SK-N-SH treated with all-trans-retinoic acid at 6 μM for 48 hours (cell line): ENCODE results near the gene SERPINC1.

Source experiments
- ATAC-seq: fragments of 200-7000 bp; cut with Tn5 transposase; 3 replicates; pipeline ENCODE4 v1.9.1; 2020; ENCODE audit warnings: mild to moderate bottlenecking, moderate library complexity
- ARNTL ChIP-seq: fragments of 450-650 bp; formaldehyde crosslinking; IDR thresholded peaks from 2 replicates; pipeline ENCODE4 v1.5.0; 2020; ENCODE audit warnings: low read depth, mild to moderate bottlenecking, moderate library complexity, borderline replicate concordance
- BACH2 ChIP-seq: fragments of 250-450 bp; sonication (Bioruptor Pico); IDR thresholded peaks from 2 replicates; pipeline ENCODE4 v1.9.0; 2021; ENCODE audit warnings: mild to moderate bottlenecking, borderline replicate concordance
- CSDC2 ChIP-seq: fragments of 250-450 bp; sonication (Bioruptor Pico); IDR thresholded peaks from 2 replicates; pipeline ENCODE4 v1.5.0; 2020; ENCODE audit warnings: mild to moderate bottlenecking, moderate library complexity
- ESRRG ChIP-seq: fragments of 250-450 bp; sonication (Bioruptor Pico); IDR thresholded peaks from 2 replicates; pipeline ENCODE4 v1.6.1; 2021; ENCODE audit warnings: mild to moderate bottlenecking
- GLIS3 ChIP-seq: fragments of 250-450 bp; sonication (Bioruptor Pico); IDR thresholded peaks from 2 replicates; pipeline ENCODE4 v1.5.0; 2020; ENCODE audit warnings: mild to moderate bottlenecking, moderate library complexity
- ISL1 ChIP-seq: fragments of 250-450 bp; sonication (Bioruptor Pico); IDR thresholded peaks from 2 replicates; pipeline ENCODE4 v2.1.2; 2022; ENCODE audit warnings: mild to moderate bottlenecking, moderate library complexity
- OSR1 ChIP-seq: fragments of 250-450 bp; sonication (Bioruptor Pico); IDR thresholded peaks from 2 replicates; pipeline ENCODE4 v1.8.0; 2022; ENCODE audit warnings: moderate library complexity, mild to moderate bottlenecking, inconsistent platforms
- PPARA ChIP-seq: fragments of 250-450 bp; sonication (Bioruptor Pico); IDR thresholded peaks from 2 replicates; pipeline ENCODE4 v1.5.0; 2020; ENCODE audit warnings: mild to moderate bottlenecking, borderline replicate concordance
- RARB ChIP-seq: fragments of 250-450 bp; sonication (Bioruptor Pico); IDR thresholded peaks from 2 replicates; pipeline ENCODE4 v1.8.0; 2021; ENCODE audit warnings: mild to moderate bottlenecking, moderate library complexity
- SNAI2 ChIP-seq: fragments of 250-450 bp; sonication (Bioruptor Pico); IDR thresholded peaks from 2 replicates; pipeline ENCODE4 v1.5.0; 2020; ENCODE audit warnings: mild to moderate bottlenecking, moderate library complexity
- TCF4 ChIP-seq: fragments of 250-450 bp; sonication (Bioruptor Pico); IDR thresholded peaks from 2 replicates; pipeline ENCODE4 v1.8.0; 2021; ENCODE audit warnings: mild to moderate bottlenecking, moderate library complexity, borderline replicate concordance
- TOX ChIP-seq: fragments of 250-450 bp; sonication (Bioruptor Pico); IDR thresholded peaks from 2 replicates; pipeline ENCODE4 v1.8.0; 2021; ENCODE audit warnings: mild to moderate bottlenecking, moderate library complexity, borderline replicate concordance
- ZC3H10 ChIP-seq: fragments of 250-450 bp; sonication (Bioruptor Pico); IDR thresholded peaks from 2 replicates; pipeline ENCODE4 v1.5.1; 2021; ENCODE audit warnings: mild to moderate bottlenecking, moderate library complexity
- ZFP3 ChIP-seq: fragments of 250-450 bp; sonication (Bioruptor Pico); IDR thresholded peaks from 2 replicates; pipeline ENCODE4 v1.5.0; 2020; ENCODE audit warnings: mild to moderate bottlenecking, moderate library complexity
- ZFP30 ChIP-seq: fragments of 450-650 bp; formaldehyde crosslinking; IDR thresholded peaks from 2 replicates; pipeline ENCODE4 v1.5.0; 2022; ENCODE audit warnings: mild to moderate bottlenecking, moderate library complexity
- ZNF565 ChIP-seq: fragments of 450-650 bp; formaldehyde crosslinking; conservative IDR thresholded peaks from 2 replicates; pipeline ENCODE4 v1.5.0; 2020; ENCODE audit warnings: low read depth, mild to moderate bottlenecking, moderate library complexity
- ZNF70 ChIP-seq: fragments of 450-650 bp; formaldehyde crosslinking; IDR thresholded peaks from 2 replicates; pipeline ENCODE4 v1.5.0; 2020; ENCODE audit warnings: mild to moderate bottlenecking, moderate library complexity
- ZNF8 ChIP-seq: fragments of 450-650 bp; formaldehyde crosslinking; IDR thresholded peaks from 2 replicates; pipeline ENCODE4 v1.5.0; 2020; ENCODE audit warnings: mild to moderate bottlenecking, moderate library complexity
- TF ChIP-seq, protein P1 (sequence below): fragments of 250-450 bp; sonication (Bioruptor Pico); IDR thresholded peaks from 2 replicates; pipeline ENCODE4 v1.8.0; 2021; ENCODE audit warnings: low read depth, mild to moderate bottlenecking, moderate library complexity, borderline replicate concordance
- TF ChIP-seq, protein P2 (sequence below): fragments of 250-450 bp; sonication (Bioruptor Pico); IDR thresholded peaks from 2 replicates; pipeline ENCODE4 v1.8.0; 2020; ENCODE audit warnings: mild to moderate bottlenecking, moderate library complexity, borderline replicate concordance
- TF ChIP-seq, protein P3 (sequence below): fragments of 250-450 bp; sonication (Bioruptor Pico); IDR thresholded peaks from 2 replicates; pipeline ENCODE4 v1.5.1; 2021; ENCODE audit warnings: mild to moderate bottlenecking, moderate library complexity
- TF ChIP-seq, protein P4 (sequence below): fragments of 250-450 bp; sonication (Bioruptor Pico); IDR thresholded peaks from 2 replicates; pipeline ENCODE4 v1.5.1; 2020; ENCODE audit warnings: low read depth, mild to moderate bottlenecking, moderate library complexity
- TF ChIP-seq, protein P5 (sequence below): fragments of 250-450 bp; sonication (Bioruptor Pico); IDR thresholded peaks from 2 replicates; pipeline ENCODE4 v1.5.0; 2020; ENCODE audit warnings: mild to moderate bottlenecking, moderate library complexity

SERPINC1 gene

DNA sequence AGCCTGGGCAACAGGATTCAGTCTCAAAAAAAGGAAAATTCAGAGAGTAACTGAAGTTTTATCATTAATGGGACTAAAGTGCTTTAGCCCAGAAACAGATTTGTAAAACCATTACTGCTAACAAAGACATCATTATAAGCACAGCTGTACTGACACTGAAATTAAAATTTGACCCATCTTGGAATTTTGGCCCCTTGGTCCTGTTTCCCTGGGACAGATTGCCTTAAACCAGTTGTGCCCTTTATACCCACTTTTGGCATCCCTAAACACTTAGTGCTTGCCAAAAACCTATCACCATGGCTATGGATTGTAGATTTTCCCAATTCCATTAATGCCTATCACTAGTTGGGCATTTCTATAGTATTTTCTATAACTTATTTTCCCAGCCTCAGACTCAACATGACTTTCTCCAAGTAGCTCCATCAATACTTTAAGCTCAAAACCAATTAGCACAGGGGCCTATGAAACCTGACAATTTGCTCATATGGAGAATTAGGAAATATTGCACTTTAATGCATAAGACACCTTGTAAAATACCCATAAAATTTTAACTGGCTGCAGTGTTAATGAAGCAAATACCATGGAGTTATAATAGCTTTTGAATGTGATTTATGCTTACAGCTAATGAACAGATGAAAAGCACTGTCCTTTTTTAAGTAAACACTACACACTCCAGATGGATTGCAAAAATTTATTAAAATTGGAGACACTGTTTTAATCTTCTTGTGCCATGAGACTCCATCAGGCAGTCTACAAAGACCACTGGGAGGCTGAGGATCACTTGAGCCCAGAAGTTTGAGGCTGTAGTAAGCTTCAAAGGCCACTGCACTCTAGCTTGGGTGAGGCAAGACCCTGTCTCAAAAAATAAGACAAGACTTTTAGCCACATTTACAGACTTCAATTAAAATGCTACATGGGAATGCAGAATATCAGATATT is 53.6 kb downstream of the SERPINC1 start:
- TF ChIP-seq CSDC2 (CRISPR knock-in tag) (no peak), SNAI2 (CRISPR knock-in tag) (no peak), ZC3H10 (peak; percentile 48; the same call in 1 of the 2 replicates), ZNF70 (CRISPR knock-in tag) (no peak), ARNTL (CRISPR knock-in tag) (no peak), ZFP30 (CRISPR knock-in tag) (no peak), PPARA (CRISPR knock-in tag) (no peak), BACH2 (CRISPR knock-in tag) (no peak), ZFP3 (CRISPR knock-in tag) (no peak), OSR1 (CRISPR knock-in tag) (no peak), ESRRG (peak; percentile 82), RARB (CRISPR knock-in tag) (no peak), ZNF8 (no peak), ISL1 (CRISPR knock-in tag) (no peak), TOX (peak; percentile 39; the same call in 1 of the 2 replicates), TCF4 (CRISPR knock-in tag) (no peak), GLIS3 (CRISPR knock-in tag) (0 out of 2 replicates have a peak, but pooled peaks have one; percentile 50), ZNF565 (CRISPR knock-in tag) (no peak)
- TF ChIP-seq, protein P1, sequence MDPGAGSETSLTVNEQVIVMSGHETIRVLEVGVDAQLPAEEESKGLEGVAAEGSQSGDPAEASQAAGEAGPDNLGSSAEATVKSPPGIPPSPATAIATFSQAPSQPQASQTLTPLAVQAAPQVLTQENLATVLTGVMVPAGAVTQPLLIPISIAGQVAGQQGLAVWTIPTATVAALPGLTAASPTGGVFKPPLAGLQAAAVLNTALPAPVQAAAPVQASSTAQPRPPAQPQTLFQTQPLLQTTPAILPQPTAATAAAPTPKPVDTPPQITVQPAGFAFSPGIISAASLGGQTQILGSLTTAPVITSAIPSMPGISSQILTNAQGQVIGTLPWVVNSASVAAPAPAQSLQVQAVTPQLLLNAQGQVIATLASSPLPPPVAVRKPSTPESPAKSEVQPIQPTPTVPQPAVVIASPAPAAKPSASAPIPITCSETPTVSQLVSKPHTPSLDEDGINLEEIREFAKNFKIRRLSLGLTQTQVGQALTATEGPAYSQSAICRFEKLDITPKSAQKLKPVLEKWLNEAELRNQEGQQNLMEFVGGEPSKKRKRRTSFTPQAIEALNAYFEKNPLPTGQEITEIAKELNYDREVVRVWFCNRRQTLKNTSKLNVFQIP (CRISPR knock-in tag): 0 out of 2 replicates have a peak, but pooled peaks have one; percentile 9
- TF ChIP-seq, protein P2, sequence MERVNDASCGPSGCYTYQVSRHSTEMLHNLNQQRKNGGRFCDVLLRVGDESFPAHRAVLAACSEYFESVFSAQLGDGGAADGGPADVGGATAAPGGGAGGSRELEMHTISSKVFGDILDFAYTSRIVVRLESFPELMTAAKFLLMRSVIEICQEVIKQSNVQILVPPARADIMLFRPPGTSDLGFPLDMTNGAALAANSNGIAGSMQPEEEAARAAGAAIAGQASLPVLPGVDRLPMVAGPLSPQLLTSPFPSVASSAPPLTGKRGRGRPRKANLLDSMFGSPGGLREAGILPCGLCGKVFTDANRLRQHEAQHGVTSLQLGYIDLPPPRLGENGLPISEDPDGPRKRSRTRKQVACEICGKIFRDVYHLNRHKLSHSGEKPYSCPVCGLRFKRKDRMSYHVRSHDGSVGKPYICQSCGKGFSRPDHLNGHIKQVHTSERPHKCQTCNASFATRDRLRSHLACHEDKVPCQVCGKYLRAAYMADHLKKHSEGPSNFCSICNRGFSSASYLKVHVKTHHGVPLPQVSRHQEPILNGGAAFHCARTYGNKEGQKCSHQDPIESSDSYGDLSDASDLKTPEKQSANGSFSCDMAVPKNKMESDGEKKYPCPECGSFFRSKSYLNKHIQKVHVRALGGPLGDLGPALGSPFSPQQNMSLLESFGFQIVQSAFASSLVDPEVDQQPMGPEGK (CRISPR knock-in tag): peak; percentile 40; the same call in 1 of the 2 replicates
- TF ChIP-seq, protein P3, sequence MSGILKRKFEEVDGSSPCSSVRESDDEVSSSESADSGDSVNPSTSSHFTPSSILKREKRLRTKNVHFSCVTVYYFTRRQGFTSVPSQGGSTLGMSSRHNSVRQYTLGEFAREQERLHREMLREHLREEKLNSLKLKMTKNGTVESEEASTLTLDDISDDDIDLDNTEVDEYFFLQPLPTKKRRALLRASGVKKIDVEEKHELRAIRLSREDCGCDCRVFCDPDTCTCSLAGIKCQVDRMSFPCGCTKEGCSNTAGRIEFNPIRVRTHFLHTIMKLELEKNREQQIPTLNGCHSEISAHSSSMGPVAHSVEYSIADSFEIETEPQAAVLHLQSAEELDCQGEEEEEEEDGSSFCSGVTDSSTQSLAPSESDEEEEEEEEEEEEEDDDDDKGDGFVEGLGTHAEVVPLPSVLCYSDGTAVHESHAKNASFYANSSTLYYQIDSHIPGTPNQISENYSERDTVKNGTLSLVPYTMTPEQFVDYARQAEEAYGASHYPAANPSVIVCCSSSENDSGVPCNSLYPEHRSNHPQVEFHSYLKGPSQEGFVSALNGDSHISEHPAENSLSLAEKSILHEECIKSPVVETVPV (CRISPR knock-in tag): peak; percentile 62; the same call in 1 of the 2 replicates
- TF ChIP-seq, protein P4, sequence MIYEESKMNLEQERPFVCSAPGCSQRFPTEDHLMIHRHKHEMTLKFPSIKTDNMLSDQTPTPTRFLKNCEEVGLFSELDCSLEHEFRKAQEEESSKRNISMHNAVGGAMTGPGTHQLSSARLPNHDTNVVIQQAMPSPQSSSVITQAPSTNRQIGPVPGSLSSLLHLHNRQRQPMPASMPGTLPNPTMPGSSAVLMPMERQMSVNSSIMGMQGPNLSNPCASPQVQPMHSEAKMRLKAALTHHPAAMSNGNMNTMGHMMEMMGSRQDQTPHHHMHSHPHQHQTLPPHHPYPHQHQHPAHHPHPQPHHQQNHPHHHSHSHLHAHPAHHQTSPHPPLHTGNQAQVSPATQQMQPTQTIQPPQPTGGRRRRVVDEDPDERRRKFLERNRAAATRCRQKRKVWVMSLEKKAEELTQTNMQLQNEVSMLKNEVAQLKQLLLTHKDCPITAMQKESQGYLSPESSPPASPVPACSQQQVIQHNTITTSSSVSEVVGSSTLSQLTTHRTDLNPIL (CRISPR knock-in tag): no peak
- TF ChIP-seq, protein P5, sequence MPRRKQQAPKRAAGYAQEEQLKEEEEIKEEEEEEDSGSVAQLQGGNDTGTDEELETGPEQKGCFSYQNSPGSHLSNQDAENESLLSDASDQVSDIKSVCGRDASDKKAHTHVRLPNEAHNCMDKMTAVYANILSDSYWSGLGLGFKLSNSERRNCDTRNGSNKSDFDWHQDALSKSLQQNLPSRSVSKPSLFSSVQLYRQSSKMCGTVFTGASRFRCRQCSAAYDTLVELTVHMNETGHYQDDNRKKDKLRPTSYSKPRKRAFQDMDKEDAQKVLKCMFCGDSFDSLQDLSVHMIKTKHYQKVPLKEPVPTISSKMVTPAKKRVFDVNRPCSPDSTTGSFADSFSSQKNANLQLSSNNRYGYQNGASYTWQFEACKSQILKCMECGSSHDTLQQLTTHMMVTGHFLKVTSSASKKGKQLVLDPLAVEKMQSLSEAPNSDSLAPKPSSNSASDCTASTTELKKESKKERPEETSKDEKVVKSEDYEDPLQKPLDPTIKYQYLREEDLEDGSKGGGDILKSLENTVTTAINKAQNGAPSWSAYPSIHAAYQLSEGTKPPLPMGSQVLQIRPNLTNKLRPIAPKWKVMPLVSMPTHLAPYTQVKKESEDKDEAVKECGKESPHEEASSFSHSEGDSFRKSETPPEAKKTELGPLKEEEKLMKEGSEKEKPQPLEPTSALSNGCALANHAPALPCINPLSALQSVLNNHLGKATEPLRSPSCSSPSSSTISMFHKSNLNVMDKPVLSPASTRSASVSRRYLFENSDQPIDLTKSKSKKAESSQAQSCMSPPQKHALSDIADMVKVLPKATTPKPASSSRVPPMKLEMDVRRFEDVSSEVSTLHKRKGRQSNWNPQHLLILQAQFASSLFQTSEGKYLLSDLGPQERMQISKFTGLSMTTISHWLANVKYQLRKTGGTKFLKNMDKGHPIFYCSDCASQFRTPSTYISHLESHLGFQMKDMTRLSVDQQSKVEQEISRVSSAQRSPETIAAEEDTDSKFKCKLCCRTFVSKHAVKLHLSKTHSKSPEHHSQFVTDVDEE (CRISPR knock-in tag): no peak
- TF ChIP-seq, all 23 proteins: peak for 7
- no peak for ATAC-seq

DNA sequence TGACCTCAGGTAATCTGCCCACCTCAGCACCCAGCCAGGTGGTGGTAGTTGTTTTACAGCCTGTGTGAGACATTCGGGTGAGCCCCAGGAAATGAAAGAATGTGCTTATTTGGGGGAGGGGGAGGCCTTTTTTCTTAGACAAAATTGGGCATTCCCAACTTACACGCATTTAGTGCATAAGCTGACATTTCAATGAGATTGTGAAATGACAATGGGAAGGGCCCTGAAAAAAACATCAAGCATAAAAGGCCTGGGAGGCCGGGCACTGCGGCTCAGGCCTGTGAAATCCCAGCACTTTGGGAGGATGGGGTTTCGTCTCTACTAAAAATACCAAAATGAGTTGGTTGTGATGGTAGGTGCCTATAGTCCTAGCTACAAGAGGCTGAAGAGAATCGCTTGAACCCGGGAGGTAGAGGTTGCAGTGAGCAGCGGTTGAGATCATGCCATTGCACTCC is 54.3 kb downstream of the SERPINC1 start:
- no peak for ATAC-seq
- TF ChIP-seq OSR1 (CRISPR knock-in tag): no peak
- no peak for TF ChIP-seq TOX
- no peak for TF ChIP-seq ZFP3 (CRISPR knock-in tag)
- TF ChIP-seq, protein P4 (CRISPR knock-in tag): no peak
- no peak for TF ChIP-seq CSDC2 (CRISPR knock-in tag)
- TF ChIP-seq RARB (CRISPR knock-in tag): no peak
- no peak for TF ChIP-seq SNAI2 (CRISPR knock-in tag)
- TF ChIP-seq BACH2 (CRISPR knock-in tag): no peak
- TF ChIP-seq PPARA (CRISPR knock-in tag): no peak
- TF ChIP-seq TCF4 (CRISPR knock-in tag): no peak
- no peak for TF ChIP-seq ZFP30 (CRISPR knock-in tag)
- TF ChIP-seq, protein P3 (CRISPR knock-in tag): no peak
- TF ChIP-seq, all 23 proteins: peak for 0
